Measurements from ENCODE around the gene MUCL1.
A peak's percentile ranks its signal among the peaks of the same experiment; 100 is the strongest.

Gene MUCL1, protein sequence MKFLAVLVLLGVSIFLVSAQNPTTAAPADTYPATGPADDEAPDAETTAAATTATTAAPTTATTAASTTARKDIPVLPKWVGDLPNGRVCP

DNA sequence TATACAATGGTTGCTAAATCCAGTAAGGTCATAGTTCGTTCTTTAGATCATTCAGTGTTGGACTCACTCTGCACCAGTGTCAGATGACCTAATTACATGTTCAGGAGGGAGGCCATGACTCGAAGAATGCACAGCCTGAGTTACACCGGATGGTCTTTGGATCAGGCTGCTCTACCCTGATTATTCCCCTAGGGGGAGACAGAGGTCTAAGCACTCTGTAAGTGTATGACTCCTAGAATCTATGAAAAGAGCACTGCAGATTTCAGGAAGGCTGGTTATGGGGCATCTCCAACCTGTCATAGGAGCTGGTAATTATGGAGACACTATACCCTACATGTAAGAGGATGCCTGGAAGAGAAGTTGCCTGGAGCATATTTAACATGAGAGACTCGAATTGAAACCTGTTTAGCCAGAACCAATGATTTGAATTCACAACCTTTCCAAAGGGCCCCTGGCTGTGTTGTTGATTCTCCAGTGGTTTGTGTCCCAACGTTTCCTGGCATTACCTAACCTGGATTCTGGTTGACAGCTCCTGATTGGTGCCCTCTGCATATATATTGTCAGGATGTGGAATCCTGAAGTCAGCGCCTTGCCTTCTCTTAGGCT lies at the start of gene MUCL1:
Gene MUCL1, plus strand, starts transcription at position 584 of the 606 bp plus-strand sequence. CDS start 67 bp downstream, outside the sequence.
- no peak within 1 kb of the TSS for H3K4me3 Mint-ChIP-seq
- H3K27ac Mint-ChIP-seq: no peak within 1 kb of the TSS
- H3K36me3 Mint-ChIP-seq (ENCODE audit: low read depth): no peaks in the 10 kb centered on the region
- H3K4me1 Mint-ChIP-seq (ENCODE audit: low read depth): peaks cover 40% of the 10 kb centered on the region
- no peaks in the 10 kb centered on the region for H3K27me3 Mint-ChIP-seq
- no peaks in the 10 kb centered on the region for H3K9me3 Mint-ChIP-seq
- peak; percentile 57 for DNase-seq

DNA sequence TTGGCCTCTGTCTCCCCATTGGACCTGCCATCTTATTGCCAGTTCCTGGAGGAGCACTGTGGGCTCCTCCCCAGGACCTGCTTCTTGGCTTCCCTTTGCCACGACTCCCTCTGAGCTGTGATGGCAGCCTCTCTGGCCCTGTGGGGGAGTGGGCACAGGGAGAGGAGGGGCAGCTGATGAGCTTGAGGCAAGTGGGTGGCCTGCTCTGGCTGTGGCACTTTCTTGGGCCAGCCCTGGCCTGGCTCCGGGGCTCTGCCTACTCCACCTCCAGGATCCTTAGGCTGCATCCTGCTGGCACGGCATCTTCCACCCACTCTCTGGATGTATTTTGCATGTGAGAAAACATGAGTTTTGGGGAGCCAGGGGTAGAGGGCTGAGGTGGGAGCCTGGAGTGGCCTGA lies 32.6 kb upstream of the MUCL1 start:
- Mint-ChIP-seq H3K9me3 (peaks cover 9% of the 10 kb centered on the region), H3K27ac (no peak overlapping the region), H3K4me1 (ENCODE audit: low read depth) (no peaks in the 10 kb centered on the region), H3K4me3 (no peak overlapping the region), H3K36me3 (ENCODE audit: low read depth) (no peaks in the 10 kb centered on the region), H3K27me3 (peaks cover 18% of the 10 kb centered on the region)
- DNase-seq: no peak

DNA sequence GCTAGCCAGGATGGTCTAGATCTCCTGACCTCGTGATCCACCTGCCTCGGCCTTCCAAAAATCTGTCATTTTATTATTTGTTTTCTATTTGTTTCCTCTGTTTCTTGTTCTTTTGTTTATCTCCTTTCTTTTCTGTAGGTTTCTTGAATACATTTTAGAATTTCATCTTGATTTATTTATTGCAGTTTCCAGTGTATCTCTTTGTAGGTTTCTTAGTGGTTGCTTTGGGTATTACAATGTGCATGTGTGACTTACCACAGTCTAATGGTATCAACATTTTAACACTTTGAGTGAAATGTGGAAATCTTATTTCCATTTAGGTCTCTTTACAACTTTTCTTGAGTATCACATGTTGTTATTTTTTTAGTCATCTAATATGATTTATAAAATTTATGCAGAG lies 29.9 kb upstream of the MUCL1 start:
- no peak overlapping the region for H3K4me3 Mint-ChIP-seq
- H3K4me1 Mint-ChIP-seq (ENCODE audit: low read depth): no peaks in the 10 kb centered on the region
- H3K27ac Mint-ChIP-seq: no peak overlapping the region
- no peaks in the 10 kb centered on the region for H3K36me3 Mint-ChIP-seq (ENCODE audit: low read depth)
- no peak for DNase-seq
- peaks cover 5% of the 10 kb centered on the region for H3K9me3 Mint-ChIP-seq
- peaks cover 13% of the 10 kb centered on the region for H3K27me3 Mint-ChIP-seq

DNA sequence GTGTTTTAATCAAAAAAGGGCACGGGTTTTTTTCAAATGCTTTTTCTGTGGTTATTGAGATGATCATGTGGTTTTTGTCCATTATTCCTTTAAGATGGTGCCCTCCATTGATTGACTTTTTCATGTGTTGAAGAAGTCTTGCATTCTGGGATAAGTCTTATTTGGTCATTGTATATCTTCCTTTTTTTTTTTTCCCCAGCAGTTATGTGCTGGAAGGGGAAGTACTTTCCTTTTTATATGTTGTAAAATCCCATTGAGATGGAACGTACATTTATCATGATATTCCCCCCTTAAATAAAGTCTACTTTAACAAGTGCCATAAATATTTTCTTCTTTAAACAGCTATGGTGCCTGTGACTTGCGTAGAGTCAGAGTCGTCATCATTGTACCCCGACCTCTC lies 24.8 kb upstream of the MUCL1 start:
- no peak overlapping the region for H3K4me3 Mint-ChIP-seq
- H3K9me3 Mint-ChIP-seq: no peaks in the 10 kb centered on the region
- no peak for DNase-seq
- no peak overlapping the region for H3K27ac Mint-ChIP-seq
- peaks cover 4% of the 10 kb centered on the region for H3K27me3 Mint-ChIP-seq
- H3K4me1 Mint-ChIP-seq (ENCODE audit: low read depth): no peaks in the 10 kb centered on the region
- H3K36me3 Mint-ChIP-seq (ENCODE audit: low read depth): no peaks in the 10 kb centered on the region

DNA sequence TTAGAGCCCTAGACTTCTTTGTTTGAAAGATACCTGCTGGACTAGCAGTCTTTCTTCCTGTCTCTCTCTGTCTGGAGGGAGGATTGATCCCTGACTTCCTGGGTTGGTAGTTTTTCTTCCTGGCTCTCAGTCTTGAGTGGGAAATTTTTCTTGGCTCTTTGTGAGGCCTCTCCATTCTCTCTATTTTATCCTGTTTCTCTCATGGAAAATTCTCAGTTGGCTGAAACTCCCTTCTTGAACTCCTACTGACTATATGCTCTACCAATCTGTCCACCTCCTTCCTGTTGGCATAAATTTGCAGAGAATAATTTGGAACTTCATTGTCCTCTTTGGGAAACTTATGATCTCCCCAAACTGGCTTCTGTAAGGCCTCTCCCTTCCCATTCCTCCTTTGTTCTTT lies 24.1 kb upstream of the MUCL1 start:
- peaks cover 4% of the 10 kb centered on the region for H3K27me3 Mint-ChIP-seq
- H3K27ac Mint-ChIP-seq: no peak overlapping the region
- H3K9me3 Mint-ChIP-seq: no peaks in the 10 kb centered on the region
- no peaks in the 10 kb centered on the region for H3K36me3 Mint-ChIP-seq (ENCODE audit: low read depth)
- H3K4me1 Mint-ChIP-seq (ENCODE audit: low read depth): no peaks in the 10 kb centered on the region
- no peak overlapping the region for H3K4me3 Mint-ChIP-seq
- DNase-seq: no peak

DNA sequence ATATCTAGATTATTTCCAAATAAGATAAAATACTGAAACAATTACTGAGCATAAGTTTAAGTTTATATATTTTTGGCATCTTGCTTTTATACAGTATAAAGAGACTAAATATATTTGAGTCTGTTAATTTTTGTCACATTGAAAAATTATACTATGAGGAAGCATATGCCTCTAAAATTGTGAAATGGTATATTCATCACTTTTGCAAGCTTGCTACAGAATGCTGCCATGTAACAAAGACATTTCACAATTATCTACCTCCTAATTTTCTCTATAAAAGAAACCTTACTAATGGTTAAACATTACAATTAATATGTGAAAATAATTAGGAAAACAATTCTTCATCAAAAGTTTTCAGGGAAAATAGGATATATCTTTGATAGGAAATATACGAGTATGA lies 22.7 kb upstream of the MUCL1 start:
- Mint-ChIP-seq H3K4me3 (no peak overlapping the region), H3K27me3 (peaks cover 11% of the 10 kb centered on the region), H3K36me3 (ENCODE audit: low read depth) (no peaks in the 10 kb centered on the region), H3K4me1 (ENCODE audit: low read depth) (no peaks in the 10 kb centered on the region), H3K27ac (no peak overlapping the region), H3K9me3 (no peaks in the 10 kb centered on the region)
- DNase-seq: no peak

DNA sequence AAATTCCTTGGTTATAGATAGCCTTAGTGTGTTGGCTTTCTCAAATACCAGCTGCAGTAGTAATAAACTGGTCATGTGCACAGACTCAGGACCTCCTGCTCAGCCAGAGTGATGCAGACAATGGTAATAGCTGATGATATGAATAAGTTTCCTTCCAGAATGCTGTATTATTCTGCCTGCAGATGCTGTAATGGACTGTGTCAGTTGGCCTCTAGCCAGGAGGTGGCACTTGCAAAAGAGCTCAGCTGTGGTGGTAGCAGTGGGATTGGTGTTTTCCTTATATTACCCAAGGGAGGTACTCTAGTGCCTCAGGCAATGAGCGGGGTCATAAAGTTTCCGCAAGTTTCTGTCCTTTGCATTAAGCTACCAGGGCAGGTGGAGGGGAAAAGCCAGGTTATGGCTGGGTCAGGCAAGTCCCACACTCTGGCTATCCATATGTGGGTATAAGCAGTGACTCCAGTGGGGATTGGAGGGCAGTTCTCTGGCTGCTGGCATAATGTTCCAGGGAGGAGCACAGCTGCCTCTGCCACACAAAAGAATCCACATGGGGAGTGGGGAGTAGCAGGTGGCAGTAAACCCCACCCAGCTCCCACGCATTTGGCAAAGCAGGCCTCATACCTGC lies 14.0 kb upstream of the MUCL1 start:
- Mint-ChIP-seq H3K9me3 (peaks cover 10% of the 10 kb centered on the region), H3K36me3 (ENCODE audit: low read depth) (no peaks in the 10 kb centered on the region), H3K4me1 (ENCODE audit: low read depth) (no peaks in the 10 kb centered on the region), H3K27me3 (peaks cover 14% of the 10 kb centered on the region), H3K4me3 (no peak overlapping the region), H3K27ac (no peak overlapping the region)
- DNase-seq: no peak

DNA sequence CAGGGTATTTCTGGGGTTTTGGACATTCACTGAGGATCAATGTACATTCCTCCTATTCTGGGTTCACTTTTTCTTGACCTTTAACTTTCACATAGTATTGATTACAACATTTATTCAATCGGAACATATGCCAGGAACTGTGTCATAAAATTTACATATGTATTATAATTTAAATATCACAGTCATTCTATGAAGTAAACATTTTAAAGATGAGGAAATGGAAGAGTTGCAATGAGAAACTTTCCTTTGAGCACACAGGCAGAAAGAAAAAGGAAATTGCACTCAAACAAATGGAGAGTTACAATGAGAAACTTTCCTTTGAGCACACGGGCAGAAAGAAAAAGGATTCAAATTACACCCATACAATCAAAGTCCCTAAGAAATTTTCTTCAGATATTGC lies 3.1 kb downstream of the MUCL1 start:
- Mint-ChIP-seq H3K9me3 (no peaks in the 10 kb centered on the region), H3K27me3 (peaks cover 13% of the 10 kb centered on the region), H3K4me3 (no peak overlapping the region), H3K4me1 (ENCODE audit: low read depth) (peaks cover 40% of the 10 kb centered on the region), H3K27ac (no peak overlapping the region), H3K36me3 (ENCODE audit: low read depth) (no peaks in the 10 kb centered on the region)
- no peak for DNase-seq

DNA sequence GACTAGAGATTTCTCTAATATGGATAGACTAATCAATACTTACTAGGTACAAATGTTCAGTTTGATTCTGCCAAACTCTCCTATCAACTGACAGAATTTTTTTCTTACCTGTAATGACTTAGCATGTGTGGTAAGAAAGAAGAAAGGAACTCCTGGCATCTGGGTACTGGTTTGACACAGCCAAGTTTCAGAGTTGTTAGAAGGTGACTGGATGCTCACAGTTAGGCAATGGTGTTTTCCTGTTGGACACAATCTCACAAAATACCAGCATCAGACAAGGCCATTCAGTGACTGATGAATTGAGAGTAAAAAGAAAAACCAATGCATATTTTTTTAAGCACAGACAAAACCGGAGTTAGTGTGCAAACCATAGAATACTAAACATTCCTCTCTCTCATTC lies 4.2 kb downstream of the MUCL1 start:
- Mint-ChIP-seq H3K27me3 (peaks cover 16% of the 10 kb centered on the region), H3K9me3 (no peaks in the 10 kb centered on the region), H3K4me1 (ENCODE audit: low read depth) (peaks cover 50% of the 10 kb centered on the region), H3K36me3 (ENCODE audit: low read depth) (no peaks in the 10 kb centered on the region), H3K27ac (no peak overlapping the region), H3K4me3 (no peak overlapping the region)
- DNase-seq: no peak

DNA sequence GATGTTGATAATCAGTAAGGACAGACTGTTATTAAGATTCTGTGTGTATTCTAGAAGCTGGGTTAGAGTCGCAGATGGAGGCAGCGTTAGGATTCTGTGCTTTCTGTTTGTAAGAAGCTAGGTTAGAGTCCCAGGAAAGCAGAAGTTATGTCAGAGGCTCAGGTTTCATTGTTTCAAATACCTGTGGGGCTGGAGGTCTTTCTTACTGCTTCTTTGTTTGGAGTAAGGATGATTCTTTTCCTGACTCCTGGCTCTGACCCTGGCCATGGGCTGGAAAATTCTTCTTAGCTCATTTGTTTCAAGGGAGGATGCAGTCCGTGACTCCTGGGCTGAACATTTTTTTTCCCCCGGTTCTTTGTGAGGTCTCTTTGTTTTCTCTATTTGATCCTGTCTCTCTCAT lies 5.2 kb downstream of the MUCL1 start:
- Mint-ChIP-seq H3K36me3 (ENCODE audit: low read depth) (no peaks in the 10 kb centered on the region), H3K4me1 (ENCODE audit: low read depth) (peaks cover 54% of the 10 kb centered on the region), H3K27ac (no peak overlapping the region), H3K9me3 (no peaks in the 10 kb centered on the region), H3K4me3 (no peak overlapping the region), H3K27me3 (peaks cover 16% of the 10 kb centered on the region)
- no peak for DNase-seq

DNA sequence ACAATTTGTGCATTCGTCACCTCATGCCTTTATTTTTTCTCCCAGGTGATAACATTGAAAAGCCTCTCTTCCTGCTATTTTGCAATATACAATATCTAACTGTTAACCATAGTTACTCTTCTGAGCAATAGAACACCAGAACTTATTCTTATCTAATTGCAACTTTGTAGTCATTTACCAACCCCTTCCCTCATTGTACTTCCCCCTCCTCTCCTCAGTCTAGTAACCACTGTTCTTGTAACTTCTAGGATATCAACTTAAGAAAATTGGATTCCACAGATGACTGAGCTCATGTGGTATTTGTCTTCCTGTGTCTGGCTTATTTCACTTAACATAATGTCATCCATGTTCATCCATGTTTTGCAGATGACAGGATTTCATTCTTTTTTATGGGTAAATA lies 7.6 kb downstream of the MUCL1 start:
- H3K4me3 Mint-ChIP-seq: no peak overlapping the region
- no peaks in the 10 kb centered on the region for H3K9me3 Mint-ChIP-seq
- no peak overlapping the region for H3K27ac Mint-ChIP-seq
- H3K4me1 Mint-ChIP-seq (ENCODE audit: low read depth): peaks cover 56% of the 10 kb centered on the region
- H3K36me3 Mint-ChIP-seq (ENCODE audit: low read depth): no peaks in the 10 kb centered on the region
- no peak for DNase-seq
- peaks cover 17% of the 10 kb centered on the region for H3K27me3 Mint-ChIP-seq

DNA sequence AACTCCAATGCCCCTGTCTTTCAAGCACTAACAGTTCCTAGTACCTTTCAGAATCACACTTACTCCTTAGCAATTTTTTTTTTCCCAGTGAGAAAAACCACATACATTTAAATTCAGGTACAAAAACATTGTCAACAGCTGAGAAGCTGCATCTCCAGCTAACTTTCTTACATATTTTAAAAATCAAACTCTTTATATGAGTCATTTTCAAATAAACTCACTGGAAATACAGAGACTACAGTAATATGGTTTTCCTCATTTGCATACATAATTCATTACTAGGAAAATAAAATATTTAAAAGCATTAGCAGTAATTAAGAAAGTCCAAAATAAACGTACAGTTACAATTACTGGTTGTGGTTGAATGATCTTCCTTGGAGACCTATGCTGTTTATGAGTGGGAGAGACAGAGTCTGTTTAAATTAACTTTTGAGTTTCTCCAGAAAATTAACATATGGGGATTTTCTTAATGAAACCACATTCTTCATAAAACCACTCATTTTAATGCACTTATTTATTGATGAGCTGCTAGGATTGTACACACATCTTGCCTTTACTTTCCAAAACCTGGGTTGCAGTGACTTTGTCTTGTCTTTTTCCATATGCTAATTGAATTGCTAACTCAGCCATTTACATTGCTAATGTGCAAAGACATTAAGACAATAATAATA lies 9.8 kb downstream of the MUCL1 start:
- Mint-ChIP-seq H3K27ac (no peak overlapping the region), H3K4me1 (ENCODE audit: low read depth) (peaks cover 38% of the 10 kb centered on the region), H3K4me3 (no peak overlapping the region), H3K9me3 (no peaks in the 10 kb centered on the region), H3K27me3 (peaks cover 37% of the 10 kb centered on the region), H3K36me3 (ENCODE audit: low read depth) (no peaks in the 10 kb centered on the region)
- DNase-seq: no peak

DNA sequence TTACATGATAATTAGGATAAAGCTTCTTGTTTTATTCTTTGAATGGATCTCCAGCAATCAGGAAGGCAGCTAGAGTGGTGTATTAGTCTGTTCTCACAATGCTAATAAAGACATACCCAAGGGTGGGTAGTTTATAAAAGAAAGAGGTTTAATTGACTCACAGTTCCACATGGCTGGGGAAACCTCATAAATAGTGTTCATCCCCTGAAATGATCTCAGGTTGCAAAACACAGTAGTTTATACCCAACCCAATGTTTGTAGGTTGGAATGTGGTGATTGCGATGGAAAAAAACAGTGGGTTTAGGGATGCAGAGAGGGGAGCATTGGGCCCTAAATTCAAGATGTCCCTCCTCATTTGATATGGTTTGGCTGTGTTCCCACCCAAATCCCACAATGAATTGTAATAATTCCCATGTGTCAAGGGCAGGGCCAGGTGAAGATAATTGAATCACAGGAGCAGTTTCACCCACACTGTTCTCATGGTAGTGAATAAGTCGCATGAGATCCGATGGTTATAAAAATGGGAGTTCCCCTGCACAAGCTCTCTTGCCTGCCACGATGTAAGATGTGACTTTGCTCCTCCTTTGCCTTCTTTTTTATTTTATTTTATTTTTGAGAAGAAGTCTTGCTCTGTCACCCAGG lies 11.5 kb downstream of the MUCL1 start:
- peaks cover 38% of the 10 kb centered on the region for H3K4me1 Mint-ChIP-seq (ENCODE audit: low read depth)
- no peaks in the 10 kb centered on the region for H3K9me3 Mint-ChIP-seq
- H3K36me3 Mint-ChIP-seq (ENCODE audit: low read depth): no peaks in the 10 kb centered on the region
- H3K27me3 Mint-ChIP-seq: peaks cover 36% of the 10 kb centered on the region
- no peak for DNase-seq
- peak overlapping the region; percentile 53 for H3K27ac Mint-ChIP-seq
- no peak overlapping the region for H3K4me3 Mint-ChIP-seq

DNA sequence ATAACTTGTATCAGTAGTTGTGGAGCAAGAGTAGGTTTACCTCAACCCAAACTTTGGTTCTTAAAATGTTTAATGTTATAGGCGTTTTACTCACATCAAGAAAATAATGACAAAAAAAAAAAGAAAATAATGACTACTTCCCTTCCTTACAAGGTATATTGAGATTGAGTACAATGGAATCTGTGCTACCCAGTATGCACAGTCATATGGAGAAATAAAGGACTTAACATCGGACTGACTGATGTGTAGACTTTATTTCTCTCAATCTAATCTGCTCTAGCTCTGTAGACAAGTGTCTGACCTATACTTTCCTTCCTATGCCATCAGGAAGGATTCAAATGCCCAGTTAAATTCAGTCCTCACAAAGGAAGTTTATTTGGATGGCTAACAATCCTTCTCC lies 14.4 kb downstream of the MUCL1 start:
- Mint-ChIP-seq H3K9me3 (no peaks in the 10 kb centered on the region), H3K27me3 (peaks cover 32% of the 10 kb centered on the region), H3K4me1 (ENCODE audit: low read depth) (peaks cover 27% of the 10 kb centered on the region), H3K36me3 (ENCODE audit: low read depth) (no peaks in the 10 kb centered on the region), H3K4me3 (no peak overlapping the region), H3K27ac (no peak overlapping the region)
- no peak for DNase-seq

DNA sequence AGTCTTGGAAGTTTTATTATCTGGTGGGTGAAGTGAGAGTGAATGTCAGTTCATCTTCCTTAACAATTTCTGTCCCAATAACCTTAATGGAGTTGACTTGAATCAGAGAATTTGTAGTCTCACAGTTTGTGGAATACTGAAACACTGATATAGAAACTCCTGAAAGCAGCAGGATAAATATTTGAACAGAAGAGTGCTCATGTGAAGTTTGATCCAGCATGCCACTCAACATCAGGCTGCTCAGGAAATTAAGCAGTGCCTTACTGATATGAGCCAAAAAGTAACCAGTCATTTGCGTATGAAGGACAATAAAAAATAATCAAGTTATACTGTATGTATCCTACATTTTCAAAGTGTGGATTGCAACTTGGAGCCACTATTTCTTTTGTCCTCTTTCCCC lies 15.7 kb downstream of the MUCL1 start:
- peaks cover 32% of the 10 kb centered on the region for H3K27me3 Mint-ChIP-seq
- no peak overlapping the region for H3K4me3 Mint-ChIP-seq

More for the DNA sequence above, 15.7 kb downstream of the MUCL1 start:
- Mint-ChIP-seq H3K27ac (no peak overlapping the region), H3K36me3 (ENCODE audit: low read depth) (no peaks in the 10 kb centered on the region), H3K9me3 (no peaks in the 10 kb centered on the region), H3K4me1 (ENCODE audit: low read depth) (peaks cover 13% of the 10 kb centered on the region)
- no peak for DNase-seq

Measured in activated T-cell treated with anti-CD3 and anti-CD28 coated beads, Interleukin-2, amount 50 U/mL, for 24 hours (primary cell).